HEK293 (cell line): ENCODE data around the gene THSD4.

Source experiments
- CTCF ChIA-PET: fragments of 350-600 bp; formaldehyde crosslinking; extraction: SDS; loops from one replicate; lab custom pipeline; 2021; ENCODE audit warnings: antibody characterized with exemption; lab: Yijun Ruan, JAX
- POLR2A ChIA-PET: fragments of 300-600 bp; formaldehyde crosslinking; extraction: SDS; loops from one replicate; lab custom pipeline; 2020; ENCODE audit warnings: antibody characterized with exemption, inconsistent platforms; lab: Yijun Ruan, JAX
- H3K27ac ChIP-seq: fragments of 200-500 bp; sonication (Bioruptor generic); 2 replicates; pipeline ENCODE4 v1.5.1; 2014; ENCODE audit warnings: low read depth, low read length, control low read depth, inconsistent platforms; ENCODE audit errors: extremely low read depth
- H3K36me3 ChIP-seq, 2 experiments: fragments of 200-500 bp in 1 of 2; sonication (Bioruptor generic) in 1 of 2; 1 replicate in 1 of 2; 2 replicates in 1 of 2; pipeline ENCODE4 v1.5.1; 2014 to 2017; ENCODE audit warnings: inconsistent platforms in 2 of 2, low read length in 2 of 2; ENCODE audit not compliant: control insufficient read depth in 2 of 2, insufficient read depth in 1 of 2
- H3K4me1 ChIP-seq: fragments of 200-500 bp; sonication (Bioruptor generic); 2 replicates; pipeline ENCODE4 v1.5.1; 2014; ENCODE audit warnings: mild to moderate bottlenecking, low read length, inconsistent platforms; ENCODE audit not compliant: control insufficient read depth, insufficient read depth
- H3K4me3 ChIP-seq: 2 replicates; pipeline ENCODE4 v1.5.1; 2011; ENCODE audit warnings: low read depth, mild to moderate bottlenecking, control low read depth, low read length, moderate library complexity
- H3K9me3 ChIP-seq: fragments of 200-500 bp; sonication (Bioruptor generic); 2 replicates; pipeline ENCODE4 v1.5.1; 2014; ENCODE audit warnings: low read depth, low read length, inconsistent platforms; ENCODE audit not compliant: control insufficient read depth, insufficient read depth
- ATF2 ChIP-seq: fragments of 450-650 bp; formaldehyde crosslinking; IDR thresholded peaks from 2 replicates; pipeline ENCODE4 v1.5.1; 2016; ENCODE audit warnings: missing biosample characterization, missing genetic modification characterization, low read depth
- BCL11A ChIP-seq: fragments of 450-650 bp; formaldehyde crosslinking; IDR thresholded peaks from 2 replicates; pipeline ENCODE4 v1.5.1; 2016; ENCODE audit warnings: low read depth, missing biosample characterization, missing genetic modification characterization
- ELK4 ChIP-seq: IDR thresholded peaks from 2 replicates; pipeline ENCODE4 v1.6.1; 2011; ENCODE audit warnings: mild to moderate bottlenecking, low read depth, low read length, borderline replicate concordance
- FEZF1 ChIP-seq: fragments of 450-650 bp; formaldehyde crosslinking; IDR thresholded peaks from 2 replicates; pipeline ENCODE4 v1.5.1; 2016; ENCODE audit warnings: missing biosample characterization, missing genetic modification characterization
- PBX3 ChIP-seq: sonication (generic); formaldehyde crosslinking; IDR thresholded peaks from 2 replicates; pipeline ENCODE4 v1.8.1; 2022; ENCODE audit warnings: mild to moderate bottlenecking, moderate library complexity, missing genetic modification reagents
- PRDM4 ChIP-seq: fragments of 450-650 bp; formaldehyde crosslinking; IDR thresholded peaks from 2 replicates; pipeline ENCODE4 v1.5.1; 2017; ENCODE audit warnings: missing biosample characterization, missing genetic modification characterization
- SETDB1 ChIP-seq: IDR thresholded peaks from one replicate; pipeline ENCODE4 v1.6.1; 2017; ENCODE audit warnings: mild to moderate bottlenecking, low read length, moderate library complexity, mixed read lengths; ENCODE audit not compliant: insufficient read length
- TRIM28 ChIP-seq: IDR thresholded peaks from 2 replicates; pipeline ENCODE4 v1.6.1; 2011; ENCODE audit warnings: low read length, control low read depth, borderline replicate concordance
- ZBTB20 ChIP-seq: fragments of 450-650 bp; formaldehyde crosslinking; IDR thresholded peaks from 2 replicates; pipeline ENCODE4 v1.5.1; 2016; ENCODE audit warnings: missing biosample characterization, missing genetic modification characterization
- ZBTB8A ChIP-seq: fragments of 450-650 bp; formaldehyde crosslinking; IDR thresholded peaks from 2 replicates; pipeline ENCODE4 v1.5.1; 2016; ENCODE audit warnings: missing biosample characterization, missing genetic modification characterization
- ZFP3 ChIP-seq: fragments of 450-650 bp; formaldehyde crosslinking; IDR thresholded peaks from 2 replicates; pipeline ENCODE4 v1.5.1; 2016; ENCODE audit warnings: low read depth, missing biosample characterization, missing genetic modification characterization
- ZFP41 ChIP-seq: fragments of 450-650 bp; formaldehyde crosslinking; IDR thresholded peaks from 2 replicates; pipeline ENCODE4 v1.5.1; 2016; ENCODE audit warnings: missing biosample characterization, missing genetic modification characterization, borderline replicate concordance
- ZIC2 ChIP-seq: fragments of 450-650 bp; formaldehyde crosslinking; IDR thresholded peaks from 2 replicates; pipeline ENCODE4 v1.5.1; 2016; ENCODE audit warnings: missing biosample characterization, missing genetic modification characterization
- ZNF114 ChIP-seq: fragments of 450-650 bp; formaldehyde crosslinking; IDR thresholded peaks from 2 replicates; pipeline ENCODE4 v1.5.0; 2017; ENCODE audit warnings: missing biosample characterization, missing genetic modification characterization
- ZNF146 ChIP-seq: fragments of 450-650 bp; formaldehyde crosslinking; IDR thresholded peaks from 2 replicates; pipeline ENCODE4 v1.5.1; 2016; ENCODE audit warnings: missing biosample characterization, missing genetic modification characterization
- ZNF174 ChIP-seq: fragments of 450-650 bp; formaldehyde crosslinking; IDR thresholded peaks from 2 replicates; pipeline ENCODE4 v1.5.0; 2017; ENCODE audit warnings: missing biosample characterization, mild to moderate bottlenecking, missing genetic modification characterization
- ZNF184 ChIP-seq: fragments of 450-650 bp; IDR thresholded peaks from 2 replicates; pipeline ENCODE4 v1.5.1; 2018; ENCODE audit warnings: missing biosample characterization, mild to moderate bottlenecking, missing genetic modification characterization
- ZNF221 ChIP-seq: fragments of 450-650 bp; formaldehyde crosslinking; IDR thresholded peaks from 2 replicates; pipeline ENCODE4 v1.5.1; 2017; ENCODE audit warnings: missing biosample characterization, missing genetic modification characterization, borderline replicate concordance
- ZNF23 ChIP-seq: fragments of 450-650 bp; formaldehyde crosslinking; IDR thresholded peaks from 2 replicates; pipeline ENCODE4 v1.5.1; 2016; ENCODE audit warnings: missing biosample characterization, missing genetic modification characterization, borderline replicate concordance
- ZNF24 ChIP-seq: fragments of 450-650 bp; formaldehyde crosslinking; IDR thresholded peaks from 2 replicates; pipeline ENCODE4 v1.5.1; 2016; ENCODE audit warnings: missing biosample characterization, missing genetic modification characterization
- ZNF248 ChIP-seq: fragments of 450-650 bp; formaldehyde crosslinking; IDR thresholded peaks from 2 replicates; pipeline ENCODE4 v1.5.1; 2017; ENCODE audit warnings: missing biosample characterization, missing genetic modification characterization
- ZNF274 ChIP-seq, 2 experiments: fragments of 200-500 bp in 1 of 2; fragments of 450-650 bp in 1 of 2; sonication (Bioruptor generic) in 1 of 2; formaldehyde crosslinking in 1 of 2; IDR thresholded peaks; 2 replicates each; pipeline versions ENCODE4 v1.5.1 to v1.6.1; 2014 to 2016; ENCODE audit warnings: borderline replicate concordance in 1 of 2, inconsistent platforms in 1 of 2, low read length in 1 of 2, missing biosample characterization in 1 of 2, missing genetic modification characterization in 1 of 2
- ZNF341 ChIP-seq: fragments of 450-650 bp; formaldehyde crosslinking; IDR thresholded peaks from 2 replicates; pipeline ENCODE4; 2016; ENCODE audit warnings: low read depth, missing biosample characterization, missing genetic modification characterization
- ZNF449 ChIP-seq: fragments of 450-650 bp; formaldehyde crosslinking; IDR thresholded peaks from 2 replicates; pipeline ENCODE4 v1.5.1; 2017; ENCODE audit warnings: missing biosample characterization, mild to moderate bottlenecking, missing genetic modification characterization, moderate library complexity
- ZNF488 ChIP-seq: fragments of 450-650 bp; formaldehyde crosslinking; IDR thresholded peaks from 2 replicates; pipeline ENCODE4 v1.5.1; 2016; ENCODE audit warnings: missing biosample characterization, missing genetic modification characterization
- ZNF501 ChIP-seq: fragments of 450-650 bp; formaldehyde crosslinking; IDR thresholded peaks from 2 replicates; pipeline ENCODE4 v1.5.1; 2016; ENCODE audit warnings: missing biosample characterization, missing genetic modification characterization
- ZNF561 ChIP-seq: fragments of 450-650 bp; IDR thresholded peaks from 2 replicates; pipeline ENCODE4 v1.5.1; 2018; ENCODE audit warnings: missing biosample characterization, missing genetic modification characterization, borderline replicate concordance
- ZNF623 ChIP-seq: fragments of 450-650 bp; formaldehyde crosslinking; IDR thresholded peaks from 2 replicates; pipeline ENCODE4 v1.5.1; 2016; ENCODE audit warnings: missing biosample characterization, missing genetic modification characterization

The THSD4 gene

GRCh38 chr15:71808311-71809020 is 693.2 kb downstream of the THSD4 start:
- no peaks in the 10 kb centered on the region for H3K9me3 ChIP-seq
- H3K4me3 ChIP-seq: no peak overlapping the region
- TF ChIP-seq ZNF449 (tag by site-specific recombination) (no peak), ZFP3 (tag by site-specific recombination) (no peak), ZNF174 (tag by site-specific recombination) (no peak), ATF2 (tag by site-specific recombination) (no peak), ZFP41 (no peak), FEZF1 (tag by site-specific recombination) (no peak), ZNF501 (tag by site-specific recombination) (no peak), ZNF184 (tag by site-specific recombination) (no peak), ELK4 (no peak), TRIM28 (no peak), ZIC2 (tag by site-specific recombination) (no peak), ZNF146 (tag by site-specific recombination) (no peak), ZNF24 (tag by site-specific recombination) (no peak), ZNF221 (tag by site-specific recombination) (no peak), ZNF561 (no peak), ZNF488 (tag by site-specific recombination) (no peak), ZBTB20 (tag by site-specific recombination) (no peak), ZNF248 (tag by site-specific recombination) (no peak), ZNF274 (IDR thresholded peaks at IDR 0.05; ENCODE audit: low read length) (no peak), ZNF274 (tag by site-specific recombination; IDR thresholded peaks at IDR 0.05; ENCODE audit: borderline replicate concordance) (no peak), ZNF623 (tag by site-specific recombination) (no peak)
- no peaks in the 10 kb centered on the region for H3K36me3 ChIP-seq
- peaks cover 15% of the 10 kb centered on the region for H3K4me1 ChIP-seq
- H3K27ac ChIP-seq: no peak overlapping the region
- CTCF ChIA-PET: interaction anchor here (0.5 to 1.9 kb wide), 4 partner anchors 45 to 64 kb away, joined by 3 to 6 read pairs (median 3); no protein-coding TSS in a partner anchor
- POLR2A ChIA-PET: no interaction called here

GRCh38 chr15:71809346-71809745 is 694.1 kb downstream of the THSD4 start:
- ChIA-PET CTCF (interaction anchor here (0.5 kb wide), 1 partner anchor 44 kb away, joined by 3 read pairs; no protein-coding TSS in a partner anchor), POLR2A (no interaction called here)
- Histone ChIP-seq H3K4me1 (peaks cover 15% of the 10 kb centered on the region), H3K9me3 (no peaks in the 10 kb centered on the region), H3K36me3 (no peaks in the 10 kb centered on the region), H3K4me3 (no peak overlapping the region), H3K27ac (no peak overlapping the region)
- no peak for TF ChIP-seq PRDM4
- no peak for TF ChIP-seq PBX3 (CRISPR knock-in tag)
- TF ChIP-seq BCL11A (tag by site-specific recombination): no peak
- TF ChIP-seq ZNF114 (tag by site-specific recombination): no peak
- no peak for TF ChIP-seq ZNF23
- no peak for TF ChIP-seq SETDB1
- no peak for TF ChIP-seq ZBTB8A
- no peak for TF ChIP-seq ZNF341 (tag by site-specific recombination)
